IPS DF 4.7 (cell line): Measurements from ENCODE around the gene CD3E.

Experiments used
- DNase-seq: peaks from one replicate; pipeline ENCODE4 v3.0.0-alpha.2; 2013; ENCODE audit warnings: low spot score; ENCODE audit errors: extremely low read depth

Gene CD3E

DNA sequence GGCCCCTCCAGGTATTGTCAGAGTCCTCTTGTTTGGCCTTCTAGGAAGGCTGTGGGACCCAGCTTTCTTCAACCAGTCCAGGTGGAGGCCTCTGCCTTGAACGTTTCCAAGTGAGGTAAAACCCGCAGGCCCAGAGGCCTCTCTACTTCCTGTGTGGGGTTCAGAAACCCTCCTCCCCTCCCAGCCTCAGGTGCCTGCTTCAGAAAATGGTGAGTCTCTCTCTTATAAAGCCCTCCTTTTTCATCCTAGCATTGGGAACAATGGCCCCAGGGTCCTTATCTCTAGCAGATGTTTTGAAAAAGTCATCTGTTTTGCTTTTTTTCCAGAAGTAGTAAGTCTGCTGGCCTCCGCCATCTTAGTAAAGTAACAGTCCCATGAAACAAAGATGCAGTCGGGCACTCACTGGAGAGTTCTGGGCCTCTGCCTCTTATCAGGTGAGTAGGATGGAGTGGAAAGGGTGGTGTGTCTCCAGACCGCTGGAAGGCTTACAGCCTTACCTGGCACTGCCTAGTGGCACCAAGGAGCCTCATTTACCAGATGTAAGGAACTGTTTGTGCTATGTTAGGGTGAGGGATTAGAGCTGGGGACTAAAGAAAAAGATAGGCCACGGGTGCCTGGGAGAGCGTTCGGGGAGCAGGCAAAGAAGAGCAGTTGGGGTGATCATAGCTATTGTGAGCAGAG, at the start of gene CD3E:
Gene CD3E (plus strand): TSS at position 163 of the 681 bp plus-strand sequence. CDS start 223 bp downstream, at position 386.
- DNase-seq, result no peak

GRCh38 chr11:118258410-118258809, 46.1 kb upstream of the CD3E start:
- no peak for DNase-seq

DNA sequence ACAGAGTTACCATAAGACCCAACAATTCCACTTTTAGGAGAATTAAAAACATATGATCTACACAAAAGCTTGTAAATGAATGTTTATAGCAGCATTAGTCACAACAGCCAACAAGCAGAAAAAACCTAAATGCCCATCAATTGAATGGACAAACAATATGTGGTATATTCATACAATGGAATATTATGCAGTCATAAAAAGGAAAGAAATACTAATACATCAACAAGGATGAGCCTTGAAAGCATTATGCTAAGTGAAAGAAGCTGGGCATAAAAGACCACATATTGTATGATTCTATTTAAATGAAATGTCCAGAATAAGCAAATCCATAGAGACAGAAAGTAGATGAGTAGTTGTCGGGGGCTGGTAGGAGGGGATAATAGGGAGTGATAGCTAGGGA, 45.4 kb upstream of the CD3E start:
- no peak for DNase-seq

- no peak for DNase-seq
Observed at GRCh38 chr11:118260353-118260752, 44.2 kb upstream of the CD3E start.

DNA sequence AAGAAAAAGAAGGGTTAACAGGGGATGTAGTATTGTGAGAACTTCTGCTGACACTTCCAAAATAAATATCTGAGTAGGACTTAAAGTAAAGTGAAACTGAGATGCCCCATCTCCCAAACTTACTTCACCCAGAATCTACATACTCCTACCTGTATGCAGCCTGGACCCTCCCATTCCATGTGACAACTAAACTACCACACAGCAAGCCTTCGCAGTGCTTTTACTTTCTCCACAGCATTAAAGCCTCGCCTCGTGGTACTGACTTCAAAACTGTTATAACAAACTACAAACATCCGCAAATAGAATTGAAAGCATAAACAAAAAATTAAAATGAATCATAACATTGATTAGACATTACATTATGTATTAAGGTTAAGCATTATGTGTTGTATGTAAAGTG, 41.4 kb upstream of the CD3E start:
- DNase-seq, result no peak

- DNase-seq, result no peak
Observed at GRCh38 chr11:118263695-118264568, 40.6 kb upstream of the CD3E start, which contains the start of gene MPZL2. MPZL2 (minus strand) TSS chr11:118264297; CDS start chr11:118264153, 144 bp downstream.

DNA sequence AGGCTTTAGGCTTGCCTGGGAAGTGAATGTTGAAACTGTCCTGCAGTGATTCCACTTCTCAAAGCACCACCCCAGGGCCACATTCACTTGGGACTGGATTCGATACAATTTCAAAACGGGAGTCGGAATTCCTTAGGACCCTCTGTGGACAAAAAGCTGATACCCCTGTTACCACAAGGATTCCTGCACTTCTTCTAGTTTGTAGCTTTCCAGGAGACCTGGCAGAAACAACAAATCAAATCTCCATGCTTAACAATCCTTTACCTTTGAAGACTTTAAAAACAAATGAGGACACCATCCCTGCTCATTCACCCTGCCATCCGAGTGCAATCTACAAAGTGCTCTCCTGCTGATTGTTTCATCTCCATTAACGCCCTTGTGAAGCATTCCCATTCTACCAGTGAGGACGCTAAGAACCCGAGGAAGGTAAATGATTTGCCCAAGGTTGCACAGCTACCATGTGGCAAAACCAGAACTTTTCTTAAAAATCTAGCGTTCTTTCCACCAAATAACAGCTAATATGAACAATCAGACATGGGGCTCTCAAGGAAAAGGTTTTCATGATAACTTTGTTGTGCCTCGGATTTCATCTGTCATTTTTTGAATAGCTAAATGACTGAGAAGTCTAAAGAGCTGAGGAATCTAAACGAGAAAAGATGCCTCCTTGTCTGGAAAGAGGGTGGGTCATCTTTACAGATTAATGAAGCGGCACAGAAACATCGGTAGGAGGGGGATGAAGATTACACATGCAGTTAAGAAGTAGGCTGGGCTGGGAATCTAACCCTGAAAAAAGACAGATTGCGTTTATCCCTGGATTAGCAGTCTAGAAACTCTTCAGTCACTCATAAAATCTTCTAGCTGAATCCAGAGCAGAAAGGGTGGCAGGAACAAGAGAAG, 39.7 kb upstream of the CD3E start:
- no peak for DNase-seq

DNA sequence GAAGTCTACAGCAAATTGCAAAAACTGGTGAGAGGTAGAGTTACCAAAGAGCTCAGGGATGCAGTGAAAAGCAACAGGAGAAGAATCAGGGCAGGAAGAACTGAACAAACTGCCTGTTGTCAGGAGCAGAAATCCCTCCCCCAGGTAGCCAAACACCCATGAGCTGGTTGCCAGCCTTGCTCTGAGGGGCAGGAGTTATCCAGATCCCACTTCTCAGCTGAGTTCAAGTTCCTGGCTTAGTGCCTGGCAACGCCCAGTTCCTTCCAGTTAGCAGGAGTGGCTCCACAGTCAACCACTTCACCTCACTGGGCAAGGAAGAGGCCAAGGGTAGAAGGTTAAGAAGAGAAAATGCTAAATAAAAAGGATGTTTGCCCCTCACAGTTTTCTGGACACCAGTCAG, 38.6 kb upstream of the CD3E start:
- DNase-seq, result no peak

GRCh38 chr11:118267486-118267885, 37.0 kb upstream of the CD3E start:
- no peak for DNase-seq

- DNase-seq, result no peak
Observed at GRCh38 chr11:118272001-118272400, 32.5 kb upstream of the CD3E start.

DNA sequence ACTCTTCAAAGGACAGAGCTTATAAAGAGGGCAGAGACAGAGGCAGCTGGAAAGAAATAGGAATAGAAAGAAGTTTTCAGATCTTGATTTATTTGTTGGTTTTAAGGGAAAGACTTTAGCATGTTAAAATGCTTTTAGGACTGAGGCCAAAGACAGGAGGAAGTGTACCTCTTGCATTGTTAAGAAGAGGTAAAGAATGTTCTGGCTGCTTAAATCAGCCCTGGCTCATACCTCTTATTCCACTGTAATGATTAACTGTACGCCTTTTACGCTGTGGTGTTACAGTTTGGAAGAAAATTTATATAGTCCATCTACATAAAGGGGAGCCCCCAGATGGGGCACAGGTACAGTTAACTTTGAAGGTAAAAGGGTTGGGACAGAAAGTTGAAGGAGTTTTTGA, 30.3 kb upstream of the CD3E start:
- DNase-seq, result no peak

- DNase-seq, result no peak
Observed at GRCh38 chr11:118275176-118275575, 29.4 kb upstream of the CD3E start.

DNA sequence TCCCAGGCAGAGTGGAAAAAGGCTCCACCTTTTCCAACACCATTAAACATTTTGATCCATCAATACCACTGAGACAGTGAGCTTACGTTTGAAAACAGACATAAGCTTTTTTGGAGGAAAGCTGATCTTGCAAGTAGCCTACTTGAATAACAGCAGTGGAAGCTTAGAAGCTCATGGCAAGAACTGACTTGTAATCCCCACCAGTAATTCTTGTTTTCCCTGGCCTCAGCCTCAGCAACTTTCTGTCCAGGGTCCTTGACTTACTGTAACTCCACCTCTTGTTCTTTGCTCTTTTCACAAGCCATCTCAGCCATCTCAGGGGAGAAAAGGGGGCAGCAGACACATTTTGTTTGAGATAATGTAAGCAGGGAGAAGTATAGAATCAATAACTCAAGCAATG, 28.1 kb upstream of the CD3E start:
- DNase-seq, result no peak

DNA sequence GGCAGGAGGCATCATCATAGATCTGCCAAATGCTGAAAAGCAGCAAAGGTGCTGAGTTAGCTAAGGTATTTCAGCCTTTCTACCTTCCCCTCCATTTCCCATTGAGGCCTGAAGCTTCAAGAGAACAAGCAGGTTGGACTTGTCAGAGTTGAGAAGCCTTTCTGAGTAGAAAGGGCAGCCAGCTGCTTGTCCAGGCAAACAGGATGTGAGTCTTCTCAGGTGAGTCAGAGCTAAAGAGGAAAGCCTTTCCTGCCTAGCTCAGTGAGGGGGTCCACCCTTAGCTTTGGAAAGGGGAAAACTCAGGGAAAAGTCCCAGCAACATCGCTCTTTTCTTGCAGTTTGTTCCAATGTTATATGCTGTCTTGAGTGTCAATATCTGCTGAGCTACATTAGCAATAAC, 27.2 kb upstream of the CD3E start:
- DNase-seq, result no peak

DNA sequence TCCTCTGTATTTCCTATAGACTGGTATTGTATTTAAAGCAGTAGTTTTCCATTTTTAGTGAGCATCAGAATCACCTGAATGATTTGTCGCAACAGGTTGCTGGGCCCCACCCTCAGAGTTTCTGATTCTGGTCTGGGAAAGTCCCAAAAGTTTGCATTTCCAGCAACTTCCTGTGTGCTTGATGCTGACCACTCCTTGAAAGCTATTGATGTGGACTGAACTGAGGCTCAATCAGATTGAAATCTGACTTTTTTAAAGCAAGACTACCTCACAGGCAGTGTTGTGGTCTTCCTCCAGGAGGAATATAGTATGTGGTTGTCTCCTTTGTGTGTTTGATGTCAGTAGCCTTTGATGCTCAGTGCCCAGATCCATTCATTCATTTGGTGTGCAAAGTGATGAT, 23.2 kb upstream of the CD3E start:
- DNase-seq, result no peak

DNA sequence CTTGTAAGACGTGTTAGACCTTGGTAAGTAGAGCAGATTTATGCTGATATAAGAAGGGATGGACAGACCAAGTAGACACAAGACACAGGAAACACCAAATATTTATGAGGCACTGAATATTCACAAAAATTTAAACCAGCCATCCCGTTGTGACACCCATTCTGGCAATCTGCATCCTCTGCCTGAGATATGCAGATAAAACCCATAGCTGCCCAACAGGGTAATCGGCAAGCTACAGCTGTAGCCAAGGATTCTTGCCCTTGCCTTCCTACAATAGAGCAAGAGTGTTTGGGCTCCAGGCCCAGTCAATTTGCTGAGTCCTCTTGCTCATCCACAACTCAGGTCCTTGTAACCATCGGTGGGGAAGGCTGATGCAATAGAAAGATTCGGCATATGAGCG, 21.9 kb upstream of the CD3E start:
- no peak for DNase-seq

GRCh38 chr11:118283037-118283636, 21.4 kb upstream of the CD3E start:
- DNase-seq, result no peak

DNA sequence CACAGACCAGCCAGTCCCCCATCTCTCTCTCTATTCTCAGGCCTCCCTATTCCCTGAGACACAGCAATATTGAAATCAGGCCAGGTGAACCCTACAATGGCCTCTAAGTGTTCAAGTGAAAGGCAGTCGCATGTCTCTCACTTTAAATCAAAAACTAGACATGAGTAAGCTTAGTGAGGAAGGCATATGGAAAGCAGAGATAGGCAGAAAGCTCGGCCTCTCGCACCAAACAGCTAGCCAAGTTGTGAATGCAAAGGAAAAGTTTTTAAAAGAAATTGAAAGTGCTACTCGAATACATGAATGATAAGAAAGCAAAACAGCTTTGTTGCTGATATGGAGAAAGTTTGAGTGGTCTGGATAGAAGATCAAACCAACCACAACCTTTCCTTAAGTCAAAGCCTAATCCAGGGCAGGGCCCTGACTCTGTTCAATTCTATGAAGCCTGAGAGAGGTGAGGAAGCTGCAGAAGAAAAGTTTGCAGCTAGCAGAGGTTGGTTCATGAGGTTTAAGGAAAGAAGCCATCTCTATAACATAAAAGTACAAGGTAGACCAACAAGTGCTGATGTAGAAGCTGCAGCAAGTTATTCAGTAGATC, 20.7 kb upstream of the CD3E start:
- no peak for DNase-seq

GRCh38 chr11:118286545-118286944, 18.0 kb upstream of the CD3E start:
- no peak for DNase-seq

- DNase-seq, result no peak
Observed at GRCh38 chr11:118287006-118287405, 17.5 kb upstream of the CD3E start.

- DNase-seq, result no peak
Observed at GRCh38 chr11:118289401-118289800, 15.1 kb upstream of the CD3E start.
